HEK293T (cell line): Measurements from ENCODE around the gene CD300A.

Experiments used
- BHLHE40 ChIP-seq: fragments of 450-650 bp; IDR thresholded peaks from 2 replicates; pipeline ENCODE4 v1.6.1; 2016; ENCODE audit warnings: mild to moderate bottlenecking, moderate library complexity, borderline replicate concordance
- FOXA1 ChIP-seq: fragments of 450-650 bp; IDR thresholded peaks from 2 replicates; pipeline ENCODE4 v1.6.1; 2016; ENCODE audit warnings: mild to moderate bottlenecking
- FOXM1 ChIP-seq: fragments of 450-650 bp; IDR thresholded peaks from 2 replicates; pipeline ENCODE4 v1.6.1; 2017; ENCODE audit warnings: mild to moderate bottlenecking, borderline replicate concordance
- HDGF ChIP-seq: fragments of 450-650 bp; IDR thresholded peaks from 2 replicates; pipeline ENCODE4 v1.6.1; 2017; ENCODE audit warnings: antibody characterized with exemption, borderline replicate concordance
- NFRKB ChIP-seq: fragments of 450-650 bp; IDR thresholded peaks from 2 replicates; pipeline ENCODE4 v1.6.1; 2016; ENCODE audit warnings: mild to moderate bottlenecking, moderate library complexity
- PKNOX1 ChIP-seq: fragments of 450-650 bp; IDR thresholded peaks from 2 replicates; pipeline ENCODE4 v1.6.1; 2016
- SP1 ChIP-seq: fragments of 450-650 bp; IDR thresholded peaks from 2 replicates; pipeline ENCODE4 v1.6.1; 2017
- SUZ12 ChIP-seq: fragments of 450-650 bp; IDR thresholded peaks from 2 replicates; pipeline ENCODE4 v1.6.1; 2016; ENCODE audit warnings: mild to moderate bottlenecking
- TARDBP ChIP-seq: fragments of 450-650 bp; IDR thresholded peaks from 2 replicates; pipeline ENCODE4 v1.6.1; 2016
- ZNF384 ChIP-seq: fragments of 450-650 bp; IDR thresholded peaks from 2 replicates; pipeline ENCODE4 v1.6.1; 2016

- no peak for TF ChIP-seq NFRKB
- no peak for TF ChIP-seq TARDBP
- TF ChIP-seq ZNF384, result no peak
- TF ChIP-seq SP1, result no peak
- TF ChIP-seq HDGF, result no peak
- no peak for TF ChIP-seq FOXA1
- TF ChIP-seq PKNOX1, result no peak
- TF ChIP-seq BHLHE40, result no peak
- no peak for TF ChIP-seq SUZ12
- no peak for TF ChIP-seq FOXM1
These were observed 16.2 kb upstream of the CD300A start for GRCh38 chr17:74450231-74450630.
